ENCODE results near the gene CCDC146. TPM values are rescaled to one million over a fixed set of nuclear protein-coding genes. Genes with fewer than 3 reads are reported as not detected.
A peak's percentile ranks its signal among the peaks of the same experiment; 100 is the strongest.

The CCDC146 gene
- total RNA-seq, 4 donors from 2014 or later: 14.7 to 23.6 (median 17.6) TPM

DNA sequence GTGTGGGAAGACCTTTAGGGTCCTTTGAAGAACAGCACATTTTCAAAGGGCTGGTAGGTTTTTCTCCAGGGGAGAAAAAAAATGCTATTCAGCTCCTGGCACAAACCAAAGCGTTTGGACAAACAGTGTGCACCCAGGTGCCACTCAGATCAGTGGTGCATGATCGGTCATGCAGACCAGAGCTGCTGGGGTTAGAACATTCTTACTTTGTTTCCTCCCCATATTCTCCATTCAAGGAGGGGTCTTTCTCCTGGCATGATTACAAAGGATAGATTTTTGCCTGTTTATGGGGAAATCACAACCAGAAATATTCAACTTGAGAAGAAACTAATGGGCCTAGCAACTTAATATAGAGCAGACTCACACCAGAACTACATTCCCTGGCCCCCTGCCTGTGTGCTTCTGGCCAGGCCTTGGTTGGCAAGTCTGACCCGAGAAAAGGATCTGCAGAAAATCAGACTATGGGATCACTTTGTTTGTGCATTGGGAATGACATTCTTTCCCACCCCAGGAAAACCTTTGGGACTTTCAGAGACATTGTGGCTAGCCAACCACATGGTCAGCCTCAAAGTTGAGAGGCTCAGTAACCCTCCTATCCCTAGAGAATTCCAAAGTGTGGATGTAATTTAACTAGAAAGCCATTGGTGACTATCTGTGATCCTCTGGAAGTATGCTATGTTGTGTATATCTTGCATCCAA lies 159.5 kb downstream of the CCDC146 start:
- H3K27me3 ChIP-seq: no peaks in the 10 kb centered on the region
- H3K27ac ChIP-seq: no peak overlapping the region
- H3K9me3 ChIP-seq: no peaks in the 10 kb centered on the region
- no peak overlapping the region for H3K4me3 ChIP-seq
- no peak for TF ChIP-seq POLR2A (IDR thresholded peaks at IDR 0.05)
- DNase-seq (ENCODE audit: low spot score in 2 of 2): no peak
- WGBS, 2 donors: 55 to 65% methylated on average over 3 of the region's 3 CpGs
- peaks cover 0 to 18% (median 4%) of the 10 kb centered on the region in 4 donors for H3K4me1 ChIP-seq
- H3K36me3 ChIP-seq: peaks cover 0 to 7% (median 0%) of the 10 kb centered on the region in 3 donors

DNA sequence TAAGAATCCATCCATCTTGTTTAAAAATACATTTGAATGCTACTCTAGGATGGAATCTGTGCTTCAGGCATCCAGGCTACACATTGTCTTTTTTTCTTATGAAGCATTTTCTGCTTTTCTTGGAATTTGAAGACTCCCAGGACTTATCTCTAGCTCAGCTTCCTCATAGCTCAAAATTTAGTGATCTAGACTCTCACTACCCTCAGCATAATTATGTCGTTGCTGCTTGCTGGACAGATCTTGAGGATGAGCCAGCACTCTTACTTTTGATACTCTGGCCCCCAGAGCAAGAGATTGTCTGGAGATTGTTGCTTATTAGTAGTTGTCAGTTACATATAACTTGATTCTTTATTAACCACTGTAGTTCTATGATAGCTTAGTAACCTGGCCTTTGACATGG lies 160.5 kb downstream of the CCDC146 start:
- Histone ChIP-seq H3K4me3 (no peak overlapping the region), H3K27me3 (no peaks in the 10 kb centered on the region), H3K4me1 (peaks cover 0 to 18% (median 4%) of the 10 kb centered on the region in 4 donors), H3K36me3 (peaks cover 0 to 17% (median 0%) of the 10 kb centered on the region in 3 donors), H3K9me3 (no peaks in the 10 kb centered on the region), H3K27ac (peak overlapping the region in 1 of 4 donors; percentile 7)
- no peak for DNase-seq (ENCODE audit: low spot score in 2 of 2)
- TF ChIP-seq EP300 (IDR thresholded peaks at IDR 0.05) (no peak), POLR2A (IDR thresholded peaks at IDR 0.05) (no peak)
- TF ChIP-seq, protein P1, sequence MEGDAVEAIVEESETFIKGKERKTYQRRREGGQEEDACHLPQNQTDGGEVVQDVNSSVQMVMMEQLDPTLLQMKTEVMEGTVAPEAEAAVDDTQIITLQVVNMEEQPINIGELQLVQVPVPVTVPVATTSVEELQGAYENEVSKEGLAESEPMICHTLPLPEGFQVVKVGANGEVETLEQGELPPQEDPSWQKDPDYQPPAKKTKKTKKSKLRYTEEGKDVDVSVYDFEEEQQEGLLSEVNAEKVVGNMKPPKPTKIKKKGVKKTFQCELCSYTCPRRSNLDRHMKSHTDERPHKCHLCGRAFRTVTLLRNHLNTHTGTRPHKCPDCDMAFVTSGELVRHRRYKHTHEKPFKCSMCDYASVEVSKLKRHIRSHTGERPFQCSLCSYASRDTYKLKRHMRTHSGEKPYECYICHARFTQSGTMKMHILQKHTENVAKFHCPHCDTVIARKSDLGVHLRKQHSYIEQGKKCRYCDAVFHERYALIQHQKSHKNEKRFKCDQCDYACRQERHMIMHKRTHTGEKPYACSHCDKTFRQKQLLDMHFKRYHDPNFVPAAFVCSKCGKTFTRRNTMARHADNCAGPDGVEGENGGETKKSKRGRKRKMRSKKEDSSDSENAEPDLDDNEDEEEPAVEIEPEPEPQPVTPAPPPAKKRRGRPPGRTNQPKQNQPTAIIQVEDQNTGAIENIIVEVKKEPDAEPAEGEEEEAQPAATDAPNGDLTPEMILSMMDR (IDR thresholded peaks at IDR 0.05): no peak
- WGBS, 2 donors: 26 to 38% methylated on average over 1 of the region's 1 CpG

DNA sequence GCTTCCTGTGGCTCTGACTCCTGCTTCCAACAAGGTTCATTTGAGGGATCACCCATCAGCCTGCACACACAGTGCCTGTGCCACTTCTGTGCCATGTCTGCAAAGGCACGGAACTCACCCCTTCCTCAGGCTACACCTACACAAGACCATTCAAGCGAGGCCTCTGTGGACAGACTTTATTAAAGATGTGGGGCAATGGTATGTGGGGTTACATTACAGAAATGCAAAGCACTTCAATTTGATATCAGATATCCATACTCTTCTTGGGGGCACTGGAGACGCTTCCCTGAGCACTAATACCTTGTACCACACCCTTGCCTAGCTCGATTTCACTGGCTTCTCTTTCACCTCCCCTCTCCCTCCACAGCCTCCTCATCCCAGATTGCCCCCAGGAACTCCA lies 161.6 kb downstream of the CCDC146 start:
- H3K4me3 ChIP-seq: no peak overlapping the region
- H3K27me3 ChIP-seq: no peaks in the 10 kb centered on the region
- 85 to 90% methylated on average over 4 of the region's 4 CpGs for WGBS, 2 donors
- no peak overlapping the region for H3K27ac ChIP-seq
- H3K36me3 ChIP-seq: peaks cover 0 to 23% (median 0%) of the 10 kb centered on the region in 3 donors
- H3K9me3 ChIP-seq: no peaks in the 10 kb centered on the region
- TF ChIP-seq, protein P1 (IDR thresholded peaks at IDR 0.05): no peak
- TF ChIP-seq POLR2A (IDR thresholded peaks at IDR 0.05) (no peak), EP300 (IDR thresholded peaks at IDR 0.05) (no peak)
- no peak for DNase-seq (ENCODE audit: low spot score in 2 of 2)
- H3K4me1 ChIP-seq: peaks cover 0 to 18% (median 4%) of the 10 kb centered on the region in 4 donors

DNA sequence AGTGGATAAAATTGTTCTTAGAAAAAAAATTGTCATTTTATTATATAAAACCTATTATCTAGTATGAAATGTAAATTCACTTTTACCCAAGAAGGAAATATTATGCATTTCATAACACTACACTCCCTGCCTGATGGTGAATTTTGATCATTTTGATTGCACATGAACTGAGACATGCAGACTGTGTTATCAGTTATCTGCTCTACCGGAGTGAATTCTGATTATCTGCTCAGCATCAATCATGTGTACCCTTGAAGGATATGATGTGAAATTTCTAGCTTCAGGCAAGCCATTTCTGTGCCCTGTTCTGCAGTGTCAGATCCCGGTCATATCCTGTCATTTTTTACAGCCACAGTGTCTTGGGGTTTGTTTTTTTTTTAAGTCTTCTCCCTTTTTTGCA lies 162.2 kb downstream of the CCDC146 start:
- Histone ChIP-seq H3K27ac (no peak overlapping the region), H3K4me1 (peaks cover 0 to 18% (median 4%) of the 10 kb centered on the region in 4 donors), H3K4me3 (no peak overlapping the region), H3K9me3 (no peaks in the 10 kb centered on the region), H3K36me3 (peaks cover 0 to 29% (median 0%) of the 10 kb centered on the region in 3 donors), H3K27me3 (no peaks in the 10 kb centered on the region)
- TF ChIP-seq, protein P1 (IDR thresholded peaks at IDR 0.05): no peak
- no peak for TF ChIP-seq EP300 (IDR thresholded peaks at IDR 0.05)
- no peak for TF ChIP-seq POLR2A (IDR thresholded peaks at IDR 0.05)
- WGBS, 2 donors: 70% methylated on average over 2 of the region's 2 CpGs
- DNase-seq (ENCODE audit: low spot score in 2 of 2): no peak

DNA sequence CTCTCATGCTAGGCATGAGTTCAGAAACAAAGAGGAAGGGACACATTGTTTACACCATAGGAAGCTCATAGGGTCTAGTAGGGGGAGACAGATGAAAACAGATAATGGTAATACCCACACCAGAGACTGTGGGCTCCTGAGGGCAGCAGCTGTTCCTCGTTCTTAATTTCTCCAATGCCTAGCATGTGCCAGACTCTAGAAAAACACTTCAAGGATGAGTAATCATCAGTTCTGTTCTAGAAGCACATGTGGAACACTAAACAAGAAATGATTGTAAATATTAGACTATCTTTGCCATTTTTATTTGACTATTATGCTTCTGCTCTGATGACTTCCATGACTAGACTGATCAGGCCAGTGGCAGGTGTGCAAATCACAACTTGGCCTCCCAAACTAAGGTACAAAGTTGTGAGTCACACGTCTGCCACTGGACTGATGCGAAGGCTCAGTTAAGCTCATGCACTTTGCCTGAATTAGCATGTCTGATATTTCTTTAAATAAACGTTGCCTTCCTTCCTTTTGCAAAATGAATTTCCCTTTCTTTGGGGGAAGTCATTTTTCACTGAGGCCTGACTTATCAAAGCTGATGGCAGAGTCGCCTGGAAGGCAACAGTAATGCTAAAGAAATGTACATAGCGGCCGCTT lies 166.4 kb downstream of the CCDC146 start:
- 66 to 75% methylated on average over 7 of the region's 7 CpGs for WGBS, 2 donors
- DNase-seq (ENCODE audit: low spot score in 2 of 2): no peak
- Histone ChIP-seq H3K27me3 (no peaks in the 10 kb centered on the region), H3K27ac (no peak overlapping the region), H3K4me1 (no peaks in the 10 kb centered on the region), H3K36me3 (peaks cover 0 to 48% (median 0%) of the 10 kb centered on the region in 3 donors), H3K9me3 (no peaks in the 10 kb centered on the region), H3K4me3 (no peak overlapping the region)
- TF ChIP-seq EP300 (IDR thresholded peaks at IDR 0.05) (no peak), POLR2A (IDR thresholded peaks at IDR 0.05) (no peak)
- TF ChIP-seq, protein P1 (IDR thresholded peaks at IDR 0.05): no peak
